Effector memory CD8-positive, alpha-beta T cell (primary cell): Measurements from ENCODE around the gene STAM.
"Not testable (repeated sequence)": the region's sequence is repeated elsewhere in the genome, so short reads cannot be mapped to it uniquely, and the experiment has no call there.

ENCODE experiments used
- ATAC-seq: fragments of 150-1000 bp; cut with Tn5 transposase; replicated peaks from 2 replicates; pipeline ENCODE4 v1.10.0; 2021; ENCODE audit warnings: mild to moderate bottlenecking, moderate library complexity
- DNase-seq, 3 experiments: peaks; one replicate each; pipeline ENCODE4 v3.0.0; 2021
- H3K27ac Mint-ChIP-seq, 2 donors: one replicate each; pipeline ENCODE4 v1.8.0; 2022; ENCODE audit warnings: mild to moderate bottlenecking in 2 of 2, mixed read lengths in 2 of 2, moderate library complexity in 2 of 2
- H3K27me3 Mint-ChIP-seq, 2 donors: one replicate each; pipeline ENCODE4 v1.8.0; 2022; ENCODE audit warnings: mixed read lengths in 2 of 2
- H3K36me3 Mint-ChIP-seq: one replicate; pipeline ENCODE4 v1.8.0; 2022; ENCODE audit warnings: mild to moderate bottlenecking, moderate library complexity, mixed read lengths; ENCODE audit not compliant: insufficient read depth
- H3K4me1 Mint-ChIP-seq, 2 donors: one replicate each; pipeline ENCODE4 v1.8.0; 2022; ENCODE audit warnings: low read depth in 2 of 2, mixed read lengths in 2 of 2
- H3K4me3 Mint-ChIP-seq, 2 donors: one replicate each; pipeline ENCODE4 v1.8.0; 2022; ENCODE audit warnings: mild to moderate bottlenecking in 2 of 2, mixed read lengths in 2 of 2, moderate library complexity in 2 of 2
- H3K9me3 Mint-ChIP-seq, 2 donors: one replicate each; pipeline ENCODE4 v1.8.0; 2022; ENCODE audit warnings: mixed read lengths in 2 of 2

Gene STAM

GRCh38 chr10:17703706-17704105, 59.8 kb downstream of the STAM start:
- ATAC-seq: no peak
- Mint-ChIP-seq H3K9me3 (no peaks in the 10 kb centered on the region), H3K36me3 (peaks cover 56% of the 10 kb centered on the region), H3K27me3 (no peaks in the 10 kb centered on the region), H3K4me3 (no peak overlapping the region), H3K27ac (no peak overlapping the region), H3K4me1 (no peaks in the 10 kb centered on the region)
- DNase-seq: no peak

- Mint-ChIP-seq H3K9me3 (no peaks in the 10 kb centered on the region), H3K27me3 (no peaks in the 10 kb centered on the region), H3K4me3 (no peak overlapping the region), H3K27ac (no peak overlapping the region), H3K36me3 (peaks cover 61% of the 10 kb centered on the region), H3K4me1 (no peaks in the 10 kb centered on the region)
- ATAC-seq (no peak), DNase-seq (no peak)
Measured at GRCh38 chr10:17708821-17709220, 64.9 kb downstream of the STAM start.

- ATAC-seq (no peak), DNase-seq (no peak)
- no peaks in the 10 kb centered on the region for H3K9me3 Mint-ChIP-seq
- H3K27ac Mint-ChIP-seq: no peak overlapping the region
- no peaks in the 10 kb centered on the region for H3K4me1 Mint-ChIP-seq
- no peaks in the 10 kb centered on the region for H3K27me3 Mint-ChIP-seq
- no peak overlapping the region for H3K4me3 Mint-ChIP-seq
- H3K36me3 Mint-ChIP-seq: peaks cover 59% of the 10 kb centered on the region
Measured at GRCh38 chr10:17709492-17709891, 65.5 kb downstream of the STAM start.

- Mint-ChIP-seq H3K9me3 (no peaks in the 10 kb centered on the region), H3K27ac (no peak overlapping the region), H3K27me3 (no peaks in the 10 kb centered on the region), H3K4me1 (no peaks in the 10 kb centered on the region), H3K36me3 (peaks cover 54% of the 10 kb centered on the region), H3K4me3 (no peak overlapping the region)
- ATAC-seq (no peak), DNase-seq (no peak)
Measured at GRCh38 chr10:17710181-17710580, 66.2 kb downstream of the STAM start.

GRCh38 chr10:17712053-17712452, 68.1 kb downstream of the STAM start:
- H3K4me3 Mint-ChIP-seq: no peak overlapping the region
- no peak for DNase-seq
- H3K27me3 Mint-ChIP-seq: no peaks in the 10 kb centered on the region
- peaks cover 44% of the 10 kb centered on the region for H3K36me3 Mint-ChIP-seq
- H3K27ac Mint-ChIP-seq: no peak overlapping the region
- no peaks in the 10 kb centered on the region for H3K9me3 Mint-ChIP-seq
- H3K4me1 Mint-ChIP-seq: no peaks in the 10 kb centered on the region
- ATAC-seq: no peak

GRCh38 chr10:17712717-17713471, 68.9 kb downstream of the STAM start:
- H3K4me3 Mint-ChIP-seq: peak overlapping the region in 1 of 2 donors; percentile 28
- peaks cover 36% of the 10 kb centered on the region for H3K36me3 Mint-ChIP-seq
- ATAC-seq (no peak), DNase-seq (no peak)
- H3K27ac Mint-ChIP-seq: peak overlapping the region in 1 of 2 donors; percentile 20
- H3K27me3 Mint-ChIP-seq: no peaks in the 10 kb centered on the region
- no peaks in the 10 kb centered on the region for H3K4me1 Mint-ChIP-seq
- no peaks in the 10 kb centered on the region for H3K9me3 Mint-ChIP-seq

- ATAC-seq: no peak
- H3K36me3 Mint-ChIP-seq: peaks cover 27% of the 10 kb centered on the region
- no peaks in the 10 kb centered on the region for H3K27me3 Mint-ChIP-seq
- no peak for DNase-seq
- H3K27ac Mint-ChIP-seq: no peak overlapping the region
- H3K9me3 Mint-ChIP-seq: no peaks in the 10 kb centered on the region
- no peak overlapping the region for H3K4me3 Mint-ChIP-seq
- no peaks in the 10 kb centered on the region for H3K4me1 Mint-ChIP-seq
Measured at GRCh38 chr10:17713758-17714157, 69.8 kb downstream of the STAM start.

GRCh38 chr10:17716161-17716560, 72.2 kb downstream of the STAM start:
- H3K27ac Mint-ChIP-seq: no peak overlapping the region
- no peak overlapping the region for H3K4me3 Mint-ChIP-seq
- no peaks in the 10 kb centered on the region for H3K4me1 Mint-ChIP-seq
- H3K9me3 Mint-ChIP-seq: no peaks in the 10 kb centered on the region
- DNase-seq: no peak
- no peaks in the 10 kb centered on the region for H3K27me3 Mint-ChIP-seq
- peaks cover 23% of the 10 kb centered on the region for H3K36me3 Mint-ChIP-seq
- ATAC-seq: no peak

- not testable (repeated sequence) for H3K36me3 Mint-ChIP-seq, DNase-seq, H3K4me3 Mint-ChIP-seq, H3K9me3 Mint-ChIP-seq, H3K4me1 Mint-ChIP-seq, ATAC-seq, H3K27me3 Mint-ChIP-seq, H3K27ac Mint-ChIP-seq
Measured at GRCh38 chr10:17722317-17723014, 78.5 kb downstream of the STAM start.

- H3K9me3 Mint-ChIP-seq: no peaks in the 10 kb centered on the region
- no peaks in the 10 kb centered on the region for H3K4me1 Mint-ChIP-seq
- no peak for DNase-seq
- no peaks in the 10 kb centered on the region for H3K27me3 Mint-ChIP-seq
- no peak overlapping the region for H3K27ac Mint-ChIP-seq
- H3K4me3 Mint-ChIP-seq: no peak overlapping the region
- ATAC-seq: no peak
- no peaks in the 10 kb centered on the region for H3K36me3 Mint-ChIP-seq
Measured at GRCh38 chr10:17725703-17726102, 81.8 kb downstream of the STAM start.

- Mint-ChIP-seq H3K27ac (no peak overlapping the region), H3K36me3 (no peaks in the 10 kb centered on the region), H3K4me1 (no peaks in the 10 kb centered on the region), H3K27me3 (no peaks in the 10 kb centered on the region), H3K9me3 (no peaks in the 10 kb centered on the region), H3K4me3 (no peak overlapping the region)
- DNase-seq (no peak), ATAC-seq (no peak)
Measured at GRCh38 chr10:17729630-17730029, 85.7 kb downstream of the STAM start.

- H3K27me3 Mint-ChIP-seq: no peaks in the 10 kb centered on the region
- H3K36me3 Mint-ChIP-seq: no peaks in the 10 kb centered on the region
- DNase-seq (no peak), ATAC-seq (no peak)
- H3K4me3 Mint-ChIP-seq: no peak overlapping the region
- no peak overlapping the region for H3K27ac Mint-ChIP-seq
- no peaks in the 10 kb centered on the region for H3K4me1 Mint-ChIP-seq
- no peaks in the 10 kb centered on the region for H3K9me3 Mint-ChIP-seq
Measured at GRCh38 chr10:17730667-17731066, 86.7 kb downstream of the STAM start.

GRCh38 chr10:17731331-17732020, 87.5 kb downstream of the STAM start:
- no peak for DNase-seq
- Mint-ChIP-seq H3K27me3 (no peaks in the 10 kb centered on the region), H3K36me3 (no peaks in the 10 kb centered on the region), H3K4me1 (no peaks in the 10 kb centered on the region), H3K4me3 (no peak overlapping the region), H3K27ac (no peak overlapping the region), H3K9me3 (no peaks in the 10 kb centered on the region)
- no peak for ATAC-seq

- DNase-seq (no peak), ATAC-seq (no peak)
- Mint-ChIP-seq H3K27me3 (no peaks in the 10 kb centered on the region), H3K4me3 (no peak overlapping the region), H3K9me3 (no peaks in the 10 kb centered on the region), H3K4me1 (no peaks in the 10 kb centered on the region), H3K27ac (no peak overlapping the region), H3K36me3 (no peaks in the 10 kb centered on the region)
Measured at GRCh38 chr10:17733620-17734019, 89.7 kb downstream of the STAM start.
